Retinal pigment epithelial cell (primary cell): ENCODE results near the gene CELSR3.

Source experiments
- DNase-seq: peaks from one replicate; pipeline ENCODE4 v3.0.0-alpha.2; 2010; ENCODE audit warnings: low read depth
- H3K4me3 ChIP-seq: 2 replicates; pipeline ENCODE4 v1.5.1; 2011; ENCODE audit warnings: mild to moderate bottlenecking, low read length, control low read depth, moderate library complexity
- TF ChIP-seq, protein P1 (sequence below): conservative IDR thresholded peaks from 2 replicates; pipeline ENCODE4 v1.5.1; 2011; ENCODE audit warnings: low read depth, low read length, control low read depth, inconsistent platforms

The CELSR3 gene

DNA sequence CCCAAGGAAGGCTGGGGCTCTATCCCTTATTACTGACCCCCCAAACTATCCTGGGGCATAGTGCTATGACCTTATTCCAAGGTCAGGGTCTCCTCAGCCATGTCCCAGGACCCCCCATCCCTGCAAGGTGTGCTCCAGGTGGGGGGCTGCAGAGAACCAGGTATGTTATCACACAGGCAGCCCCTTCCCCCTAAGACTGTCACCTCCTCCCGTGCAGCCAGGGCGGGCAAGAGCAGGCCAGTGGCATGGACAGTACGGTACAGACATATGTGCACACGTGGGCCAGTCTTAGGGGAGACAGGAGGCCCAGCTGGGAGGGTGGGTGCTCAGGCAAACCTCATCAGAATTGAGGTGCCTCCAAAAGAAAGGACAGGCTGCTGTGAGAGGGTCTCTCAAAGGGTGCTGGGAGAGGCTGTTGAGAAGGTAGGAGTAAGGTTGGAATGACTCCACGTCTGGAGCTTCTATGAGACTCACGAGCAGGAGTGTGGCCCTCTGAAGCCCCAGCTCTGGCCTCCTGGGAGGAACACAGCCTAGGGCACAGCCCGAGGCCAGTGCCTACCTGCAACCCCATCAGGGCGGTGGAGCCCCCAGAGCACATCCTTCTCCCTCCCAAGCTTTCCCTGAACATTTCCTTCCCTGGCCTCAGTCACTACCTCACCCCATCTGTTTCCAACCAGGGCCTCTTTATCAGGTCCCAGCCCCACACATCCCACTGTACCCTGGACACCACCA is 65.8 kb downstream of the CELSR3 start:
- TF ChIP-seq, protein P1, sequence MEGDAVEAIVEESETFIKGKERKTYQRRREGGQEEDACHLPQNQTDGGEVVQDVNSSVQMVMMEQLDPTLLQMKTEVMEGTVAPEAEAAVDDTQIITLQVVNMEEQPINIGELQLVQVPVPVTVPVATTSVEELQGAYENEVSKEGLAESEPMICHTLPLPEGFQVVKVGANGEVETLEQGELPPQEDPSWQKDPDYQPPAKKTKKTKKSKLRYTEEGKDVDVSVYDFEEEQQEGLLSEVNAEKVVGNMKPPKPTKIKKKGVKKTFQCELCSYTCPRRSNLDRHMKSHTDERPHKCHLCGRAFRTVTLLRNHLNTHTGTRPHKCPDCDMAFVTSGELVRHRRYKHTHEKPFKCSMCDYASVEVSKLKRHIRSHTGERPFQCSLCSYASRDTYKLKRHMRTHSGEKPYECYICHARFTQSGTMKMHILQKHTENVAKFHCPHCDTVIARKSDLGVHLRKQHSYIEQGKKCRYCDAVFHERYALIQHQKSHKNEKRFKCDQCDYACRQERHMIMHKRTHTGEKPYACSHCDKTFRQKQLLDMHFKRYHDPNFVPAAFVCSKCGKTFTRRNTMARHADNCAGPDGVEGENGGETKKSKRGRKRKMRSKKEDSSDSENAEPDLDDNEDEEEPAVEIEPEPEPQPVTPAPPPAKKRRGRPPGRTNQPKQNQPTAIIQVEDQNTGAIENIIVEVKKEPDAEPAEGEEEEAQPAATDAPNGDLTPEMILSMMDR: no peak
- no peak for DNase-seq
- no peak overlapping the region for H3K4me3 ChIP-seq

DNA sequence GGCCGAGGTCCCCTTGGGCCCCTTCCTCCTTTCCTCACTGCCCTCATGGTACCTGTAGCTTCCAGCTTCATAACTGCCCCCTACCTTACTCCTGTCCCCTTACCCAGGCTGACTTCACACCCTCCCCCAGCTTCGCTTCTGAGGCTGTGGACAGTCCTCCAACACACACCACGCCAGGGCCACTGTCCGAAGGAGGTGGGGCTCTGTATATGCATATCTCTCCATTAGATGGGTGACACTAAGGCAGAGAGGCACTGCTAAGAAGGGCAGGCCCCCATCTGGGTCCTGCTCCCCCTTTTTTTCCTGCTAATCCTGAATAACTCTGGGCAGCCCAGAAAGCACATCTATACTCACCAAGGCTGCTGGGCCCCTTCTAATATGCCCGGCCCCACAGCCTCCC is 66.5 kb downstream of the CELSR3 start:
- TF ChIP-seq, protein P1: no peak
- no peak for DNase-seq
- no peak overlapping the region for H3K4me3 ChIP-seq

DNA sequence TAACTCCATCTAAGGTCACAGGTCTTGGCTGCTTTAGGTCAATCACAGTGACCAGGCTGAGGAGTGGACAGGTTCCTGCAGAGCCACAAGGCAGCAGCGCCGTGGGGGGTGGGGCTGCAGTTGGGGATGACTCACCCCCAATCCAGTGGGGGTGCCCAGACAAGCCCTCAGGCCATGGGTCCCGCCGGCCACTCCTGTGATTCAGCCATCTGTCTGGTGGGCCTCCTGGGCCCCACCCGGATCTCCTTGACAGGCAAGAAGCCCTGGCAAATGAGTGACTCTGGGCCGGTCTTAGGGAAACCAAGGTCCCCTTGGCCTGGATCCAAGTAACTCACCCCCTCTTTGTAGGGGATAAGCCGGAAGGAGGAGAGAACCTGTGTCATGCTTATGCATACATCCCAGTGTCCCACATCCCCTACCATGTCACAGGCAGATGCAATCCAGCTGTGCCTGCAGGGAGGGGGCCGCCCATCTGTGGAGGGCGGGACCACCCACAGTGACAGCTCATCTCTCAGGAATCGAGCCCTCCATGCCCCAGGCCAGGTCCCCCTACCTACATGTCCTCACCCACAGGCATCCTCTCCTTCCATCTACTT is 67.1 kb downstream of the CELSR3 start:
- no peak for DNase-seq
- TF ChIP-seq, protein P1: no peak
- H3K4me3 ChIP-seq: peak overlapping the region; percentile 45

DNA sequence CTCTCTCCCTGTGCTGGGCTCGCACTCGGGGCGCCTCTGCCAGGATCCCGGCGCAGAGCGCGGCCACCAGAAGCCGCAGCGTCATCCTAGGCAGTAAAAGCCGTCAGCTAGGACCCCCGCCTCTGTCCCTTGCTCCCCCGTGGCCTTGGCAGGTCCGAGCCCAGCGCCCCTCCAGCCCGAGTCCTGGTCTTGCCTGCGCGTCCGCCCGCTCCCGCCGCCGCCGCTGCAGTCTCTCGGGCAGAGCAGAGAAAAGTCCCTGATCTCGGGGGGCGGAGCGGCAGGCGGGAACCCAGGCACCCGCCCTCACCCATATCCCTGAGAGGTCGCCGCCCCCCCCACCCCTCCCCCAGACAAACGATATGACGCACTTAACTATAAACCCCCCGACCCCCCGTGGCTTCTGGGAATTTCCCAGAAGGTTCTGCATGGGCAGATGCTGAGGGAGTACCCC is 67.6 kb downstream of the CELSR3 start, which contains the start of gene COL7A1:
TSS of gene COL7A1 (minus strand) at position 255 of the 451 bp plus-strand sequence. CDS start at position 85, 170 bp downstream.
- H3K4me3 ChIP-seq: peak within 1 kb of the TSS; percentile 45
- TF ChIP-seq, protein P1: no peak
- DNase-seq: no peak

DNA sequence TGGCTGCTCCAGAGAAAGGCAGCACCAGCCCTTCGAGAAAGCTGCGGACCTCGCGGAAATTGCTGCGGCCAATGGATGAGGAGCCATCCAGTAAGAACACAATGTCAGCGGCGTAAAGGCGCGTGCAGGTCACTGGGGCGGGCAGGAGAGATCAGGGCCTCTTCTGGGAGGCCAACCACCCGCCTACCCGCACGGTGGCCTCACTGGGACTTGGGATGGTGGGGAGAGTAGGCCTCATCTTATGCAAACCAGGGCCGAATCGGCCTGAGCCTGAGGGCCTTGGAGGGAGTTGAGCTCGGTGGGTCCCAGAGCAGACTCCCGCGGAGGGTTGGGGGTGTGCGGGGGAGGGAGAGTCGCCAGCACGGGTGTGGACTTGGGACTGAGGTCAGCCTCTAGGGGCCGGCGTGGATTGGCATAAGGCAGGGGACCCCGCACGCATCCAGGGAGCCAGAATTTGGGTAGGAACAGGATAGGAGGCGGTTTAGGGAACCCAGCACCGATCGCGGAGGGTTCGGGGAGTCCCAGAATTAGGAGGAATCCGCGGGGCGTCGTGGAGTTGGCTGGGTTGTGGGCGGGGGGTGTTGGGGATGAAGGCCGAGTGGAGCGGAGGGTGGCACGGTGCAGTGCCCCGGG is 68.2 kb downstream of the CELSR3 start:
- no peak for DNase-seq
- H3K4me3 ChIP-seq: peak overlapping the region; percentile 45
- TF ChIP-seq, protein P1: no peak

DNA sequence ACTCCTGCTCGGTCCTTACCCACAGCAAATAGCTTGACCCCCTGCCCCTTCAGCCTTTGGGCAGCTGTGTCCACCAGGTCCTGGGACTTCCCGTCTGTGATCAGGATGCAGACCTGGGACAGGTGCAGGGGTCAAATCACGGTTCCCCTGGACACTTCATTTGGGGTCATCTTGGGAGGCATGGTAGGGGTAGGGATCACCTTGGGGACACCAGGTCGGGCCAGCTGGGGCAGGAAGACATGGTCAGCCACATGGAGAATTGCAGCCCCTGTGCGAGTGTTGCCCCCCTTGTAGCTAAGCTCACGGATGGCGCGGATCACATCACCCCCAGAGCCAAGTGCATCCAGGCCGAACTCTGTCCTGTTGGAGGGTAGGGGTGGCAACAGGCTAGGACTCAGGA is 69.3 kb downstream of the CELSR3 start:
- no peak overlapping the region for H3K4me3 ChIP-seq
- TF ChIP-seq, protein P1: no peak
- no peak for DNase-seq
